SU-DHL-6 (cell line): ENCODE results near the gene ARHGEF37.

Experiments used
- H2AFZ ChIP-seq: fragments of 200-600 bp; sonication (generic); 2 replicates; pipeline ENCODE4 v1.6.1; 2014; ENCODE audit warnings: low read depth, mild to moderate bottlenecking, moderate library complexity, mixed read lengths, antibody characterized with exemption, low read length; ENCODE audit not compliant: severe bottlenecking
- H3F3A ChIP-seq: fragments of 200-600 bp; shearing (Covaris generic); 2 replicates; pipeline ENCODE4 v1.6.0; 2016; ENCODE audit warnings: antibody characterized with exemption, mild to moderate bottlenecking; ENCODE audit not compliant: insufficient read depth
- H3K27ac ChIP-seq: fragments of 200-600 bp; sonication (generic); 2 replicates; pipeline ENCODE4 v1.5.1; 2016; ENCODE audit warnings: low read depth, mild to moderate bottlenecking, low read length, moderate library complexity, mixed read lengths
- H3K27me3 ChIP-seq: fragments of 200-600 bp; sonication (generic), shearing (Covaris generic); 2 replicates; pipeline ENCODE4 v1.6.0; 2014; ENCODE audit warnings: mild to moderate bottlenecking, low read length
- H3K36me3 ChIP-seq: fragments of 200-600 bp; sonication (generic); 2 replicates; pipeline ENCODE4 v1.6.1; 2014; ENCODE audit warnings: mild to moderate bottlenecking, low read length, mixed read lengths
- H3K4me2 ChIP-seq: fragments of 300-600, 200-600 bp; shearing (Covaris generic), sonication (generic); 2 replicates; pipeline ENCODE4 v1.6.0; 2014; ENCODE audit warnings: low read length, low read depth, mild to moderate bottlenecking; ENCODE audit not compliant: poor library complexity, severe bottlenecking
- H3K4me3 ChIP-seq: fragments of 200-600 bp; sonication (generic); 2 replicates; pipeline ENCODE4 v1.5.1; 2014; ENCODE audit warnings: antibody characterized with exemption, low read length, mild to moderate bottlenecking, mixed read lengths; ENCODE audit not compliant: insufficient read depth, poor library complexity, severe bottlenecking
- H3K79me2 ChIP-seq: fragments of 200-600 bp; sonication (generic); 2 replicates; pipeline ENCODE4 v1.6.1; 2014; ENCODE audit warnings: mild to moderate bottlenecking, low read length, moderate library complexity; ENCODE audit not compliant: insufficient read depth
- H3K9ac ChIP-seq: fragments of 200-600 bp; sonication (generic); 2 replicates; pipeline ENCODE4 v1.7.0; 2014; ENCODE audit warnings: mild to moderate bottlenecking, low read length
- H3K9me2 ChIP-seq: fragments of 200-600 bp; sonication (generic); replicated peaks from 2 replicates; pipeline ENCODE4 v1.6.1; 2014; ENCODE audit warnings: low read length; ENCODE audit not compliant: insufficient read depth
- H3K9me3 ChIP-seq: fragments of 200-600 bp; sonication (generic); 2 replicates; pipeline ENCODE4 v1.6.1; 2014; ENCODE audit warnings: low read length, mixed read lengths; ENCODE audit not compliant: insufficient read depth
- H4K20me1 ChIP-seq: fragments of 200-600 bp; sonication (generic); 2 replicates; pipeline ENCODE4 v1.6.1; 2014; ENCODE audit warnings: low read depth, mild to moderate bottlenecking, antibody characterized with exemption, low read length, moderate library complexity, mixed read lengths
- EZH2phosphoT487 ChIP-seq: fragments of 200-600 bp; sonication (generic), shearing (Covaris generic); conservative IDR thresholded peaks from 2 replicates; pipeline ENCODE4 v1.6.1; 2018; ENCODE audit warnings: mild to moderate bottlenecking, antibody characterized with exemption, low read length, moderate library complexity, mixed read lengths
- TF ChIP-seq, protein P1 (sequence below): fragments of 200-600 bp; sonication (generic); IDR thresholded peaks from one replicate; pipeline ENCODE4 v1.5.1; 2017; ENCODE audit warnings: antibody characterized with exemption, mild to moderate bottlenecking, low read length, moderate library complexity; ENCODE audit not compliant: insufficient read depth, poor library complexity, severe bottlenecking

ARHGEF37 gene

DNA sequence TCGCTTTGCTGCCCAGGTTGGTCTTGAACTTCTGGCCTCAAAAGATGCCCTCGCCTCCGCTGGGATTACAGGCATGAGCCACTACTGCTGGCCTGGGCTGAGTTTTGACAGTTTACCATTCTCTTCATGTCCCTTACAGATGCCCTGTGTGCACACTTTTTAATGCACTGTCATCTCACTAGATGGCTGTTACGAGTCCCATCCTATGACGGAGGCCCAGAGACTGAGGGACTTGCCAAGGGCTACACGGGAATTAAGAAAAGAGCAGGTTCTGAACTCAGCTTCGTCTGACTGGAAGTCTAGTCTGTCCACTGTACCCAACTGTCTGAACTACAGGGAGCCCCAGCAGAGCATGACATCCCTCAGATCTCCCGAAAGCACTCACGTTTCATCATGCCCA lies 63.9 kb downstream of the ARHGEF37 start:
- no peaks in the 10 kb centered on the region for H3K9me2 ChIP-seq

DNA sequence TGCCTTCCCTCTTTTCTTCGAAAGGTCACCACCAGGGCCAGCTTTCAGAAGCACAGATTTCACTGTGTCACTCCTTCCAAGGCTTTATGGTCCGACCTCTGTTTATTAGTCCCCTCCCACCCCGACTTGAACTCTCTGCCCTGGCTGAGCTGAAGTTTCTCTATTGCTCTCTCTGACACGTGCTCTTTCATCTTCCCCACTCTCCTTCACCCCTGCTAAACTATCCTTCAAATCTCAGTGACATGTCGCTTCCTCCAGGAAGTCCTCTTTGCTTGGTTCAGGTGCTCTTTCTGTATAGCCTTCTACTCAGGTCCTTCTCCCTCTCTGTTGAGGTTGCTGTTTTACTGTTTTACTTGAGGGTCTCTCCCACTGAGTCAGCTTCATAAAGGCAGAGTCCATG lies 64.4 kb downstream of the ARHGEF37 start:
- Histone ChIP-seq H3K9ac (no peak overlapping the region), H3K79me2 (no peaks in the 10 kb centered on the region), H3F3A (0 out of 2 replicates have a peak, but pooled peaks cover 4% of the 10 kb centered on the region), H3K9me3 (no peaks in the 10 kb centered on the region), H3K36me3 (no peaks in the 10 kb centered on the region), H3K4me3 (no peak overlapping the region), H3K27ac (no peak overlapping the region), H4K20me1 (no peaks in the 10 kb centered on the region), H3K9me2 (no peaks in the 10 kb centered on the region), H3K4me2 (no peak overlapping the region), H2AFZ (no peak overlapping the region), H3K27me3 (no peaks in the 10 kb centered on the region)
- TF ChIP-seq, protein P1, sequence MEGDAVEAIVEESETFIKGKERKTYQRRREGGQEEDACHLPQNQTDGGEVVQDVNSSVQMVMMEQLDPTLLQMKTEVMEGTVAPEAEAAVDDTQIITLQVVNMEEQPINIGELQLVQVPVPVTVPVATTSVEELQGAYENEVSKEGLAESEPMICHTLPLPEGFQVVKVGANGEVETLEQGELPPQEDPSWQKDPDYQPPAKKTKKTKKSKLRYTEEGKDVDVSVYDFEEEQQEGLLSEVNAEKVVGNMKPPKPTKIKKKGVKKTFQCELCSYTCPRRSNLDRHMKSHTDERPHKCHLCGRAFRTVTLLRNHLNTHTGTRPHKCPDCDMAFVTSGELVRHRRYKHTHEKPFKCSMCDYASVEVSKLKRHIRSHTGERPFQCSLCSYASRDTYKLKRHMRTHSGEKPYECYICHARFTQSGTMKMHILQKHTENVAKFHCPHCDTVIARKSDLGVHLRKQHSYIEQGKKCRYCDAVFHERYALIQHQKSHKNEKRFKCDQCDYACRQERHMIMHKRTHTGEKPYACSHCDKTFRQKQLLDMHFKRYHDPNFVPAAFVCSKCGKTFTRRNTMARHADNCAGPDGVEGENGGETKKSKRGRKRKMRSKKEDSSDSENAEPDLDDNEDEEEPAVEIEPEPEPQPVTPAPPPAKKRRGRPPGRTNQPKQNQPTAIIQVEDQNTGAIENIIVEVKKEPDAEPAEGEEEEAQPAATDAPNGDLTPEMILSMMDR = no peak
- no peak for TF ChIP-seq EZH2phosphoT487

More for the DNA sequence above, 63.9 kb downstream of the ARHGEF37 start:
- Histone ChIP-seq H3K9ac (no peak overlapping the region), H2AFZ (no peak overlapping the region), H3K27me3 (no peaks in the 10 kb centered on the region), H3K79me2 (no peaks in the 10 kb centered on the region), H3K4me3 (no peak overlapping the region), H3K27ac (no peak overlapping the region), H3F3A (0 out of 2 replicates have a peak, but pooled peaks cover 4% of the 10 kb centered on the region), H3K9me3 (no peaks in the 10 kb centered on the region), H3K4me2 (no peak overlapping the region), H3K36me3 (no peaks in the 10 kb centered on the region), H4K20me1 (no peaks in the 10 kb centered on the region)
- no peak for TF ChIP-seq EZH2phosphoT487
- TF ChIP-seq, protein P1 = no peak

GRCh38 chr5:149646564-149646963 lies 65.3 kb downstream of the ARHGEF37 start:
- Histone ChIP-seq H3K4me3 (no peak overlapping the region), H3F3A (0 out of 2 replicates have a peak, but pooled peaks cover 4% of the 10 kb centered on the region), H3K27ac (no peak overlapping the region), H4K20me1 (no peaks in the 10 kb centered on the region), H3K9me2 (no peaks in the 10 kb centered on the region), H3K4me2 (no peak overlapping the region), H3K9me3 (no peaks in the 10 kb centered on the region), H3K36me3 (no peaks in the 10 kb centered on the region), H3K9ac (no peak overlapping the region), H2AFZ (no peak overlapping the region), H3K79me2 (no peaks in the 10 kb centered on the region), H3K27me3 (no peaks in the 10 kb centered on the region)
- TF ChIP-seq, protein P1 = no peak
